Measurements from ENCODE around the gene CD300LF.

CD300LF gene

DNA sequence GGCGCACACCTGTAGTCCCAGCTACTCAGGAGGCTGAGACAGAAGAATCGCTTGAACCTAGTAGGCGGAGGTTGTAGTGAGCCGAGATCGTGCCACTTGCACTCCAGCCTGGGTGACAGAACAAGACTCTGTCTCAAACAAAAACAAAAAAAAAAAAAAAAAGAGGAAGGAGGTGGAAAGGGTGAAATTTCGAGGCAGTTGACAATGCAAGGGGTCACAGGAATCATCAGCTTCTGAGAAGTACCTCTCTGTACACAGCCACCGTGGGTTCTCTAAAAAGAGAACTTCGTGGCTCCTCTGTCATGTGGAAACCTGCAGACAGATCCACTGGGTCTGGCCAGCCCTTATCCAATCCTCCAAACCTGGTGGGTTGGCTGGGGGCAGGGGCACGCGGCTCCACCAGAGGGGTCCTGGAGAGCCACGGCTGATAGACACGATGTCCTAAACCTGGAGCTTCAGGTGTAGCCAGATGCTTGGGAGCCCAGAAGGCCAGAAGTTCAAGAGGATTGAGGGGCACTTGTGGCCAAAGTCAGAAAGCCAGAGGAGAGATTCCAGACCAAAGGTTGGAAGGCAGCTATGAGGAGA lies 540 bp upstream of the CD300LF start:
- TF ChIP-seq, protein P1, sequence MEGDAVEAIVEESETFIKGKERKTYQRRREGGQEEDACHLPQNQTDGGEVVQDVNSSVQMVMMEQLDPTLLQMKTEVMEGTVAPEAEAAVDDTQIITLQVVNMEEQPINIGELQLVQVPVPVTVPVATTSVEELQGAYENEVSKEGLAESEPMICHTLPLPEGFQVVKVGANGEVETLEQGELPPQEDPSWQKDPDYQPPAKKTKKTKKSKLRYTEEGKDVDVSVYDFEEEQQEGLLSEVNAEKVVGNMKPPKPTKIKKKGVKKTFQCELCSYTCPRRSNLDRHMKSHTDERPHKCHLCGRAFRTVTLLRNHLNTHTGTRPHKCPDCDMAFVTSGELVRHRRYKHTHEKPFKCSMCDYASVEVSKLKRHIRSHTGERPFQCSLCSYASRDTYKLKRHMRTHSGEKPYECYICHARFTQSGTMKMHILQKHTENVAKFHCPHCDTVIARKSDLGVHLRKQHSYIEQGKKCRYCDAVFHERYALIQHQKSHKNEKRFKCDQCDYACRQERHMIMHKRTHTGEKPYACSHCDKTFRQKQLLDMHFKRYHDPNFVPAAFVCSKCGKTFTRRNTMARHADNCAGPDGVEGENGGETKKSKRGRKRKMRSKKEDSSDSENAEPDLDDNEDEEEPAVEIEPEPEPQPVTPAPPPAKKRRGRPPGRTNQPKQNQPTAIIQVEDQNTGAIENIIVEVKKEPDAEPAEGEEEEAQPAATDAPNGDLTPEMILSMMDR (IDR thresholded peaks at IDR 0.05; ENCODE audit: borderline replicate concordance, extremely low read depth, low read length, poor library complexity, severe bottlenecking), result no peak
- no peak for TF ChIP-seq EZH2 (IDR thresholded peaks at IDR 0.05; ENCODE audit: borderline replicate concordance, low read depth, low read length, severe bottlenecking)
- peaks cover 16% of the 10 kb centered on the region for H3K27me3 ChIP-seq (ENCODE audit: insufficient read depth, low read length, poor library complexity)
- no peak for DNase-seq

DNA sequence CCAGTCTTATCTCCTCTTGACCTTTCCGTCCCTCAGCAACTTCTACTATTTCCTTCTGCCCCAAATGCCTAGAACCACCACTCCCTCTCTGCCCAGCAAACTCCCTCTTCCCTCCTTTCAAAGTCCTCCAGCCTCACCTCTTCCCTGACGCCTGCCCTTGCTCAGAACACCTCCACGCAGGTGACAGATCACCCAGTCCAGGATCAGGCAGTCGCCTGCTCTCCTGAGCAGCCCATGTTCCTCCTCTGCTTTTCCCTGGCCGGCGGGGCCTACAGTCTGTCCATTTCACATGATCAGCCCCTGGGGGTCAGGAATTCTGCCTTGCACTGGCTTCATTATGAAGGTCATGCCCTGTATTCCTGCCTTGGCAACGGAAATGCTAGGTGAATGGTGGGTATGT lies 422 bp downstream of the CD300LF start:
- no peak for DNase-seq
- no peak overlapping the region for H3K27ac ChIP-seq (ENCODE audit: low read length)
- no peak overlapping the region for H3K4me3 ChIP-seq (ENCODE audit: low read depth in 1 of 2, low read length in 2 of 2)
- no peak overlapping the region for H3K4me2 ChIP-seq (ENCODE audit: insufficient read depth, low read length)
- H3K4me1 ChIP-seq (ENCODE audit: insufficient read depth, low read length), result no peaks in the 10 kb centered on the region
- no peaks in the 10 kb centered on the region for H3K79me2 ChIP-seq (ENCODE audit: insufficient read depth, low read length)
- H3K27me3 ChIP-seq (ENCODE audit: insufficient read depth, low read length, poor library complexity), result peaks cover 16% of the 10 kb centered on the region
- no peak for TF ChIP-seq EZH2 (IDR thresholded peaks at IDR 0.05; ENCODE audit: borderline replicate concordance, low read depth, low read length, severe bottlenecking)
- TF ChIP-seq, protein P1 (IDR thresholded peaks at IDR 0.05; ENCODE audit: borderline replicate concordance, extremely low read depth, low read length, poor library complexity, severe bottlenecking), result no peak
- no peaks in the 10 kb centered on the region for H4K20me1 ChIP-seq (ENCODE audit: insufficient read depth, low read length)
- H3K9me3 ChIP-seq (ENCODE audit: insufficient read depth, low read length, severe bottlenecking), result no peaks in the 10 kb centered on the region
- ATAC-seq (ENCODE audit: insufficient read depth, low read depth), result no peak
- H3K9ac ChIP-seq (ENCODE audit: low read depth, low read length), result no peak overlapping the region
- no peak overlapping the region for H2AFZ ChIP-seq (ENCODE audit: low read depth, low read length)
- no peaks in the 10 kb centered on the region for H3K36me3 ChIP-seq (ENCODE audit: insufficient read depth, low read length)

More for the DNA sequence above, 540 bp upstream of the CD300LF start:
- no peak for ATAC-seq (ENCODE audit: insufficient read depth, low read depth)
- H3K27ac ChIP-seq (ENCODE audit: low read length), result no peak overlapping the region
- H4K20me1 ChIP-seq (ENCODE audit: insufficient read depth, low read length), result no peaks in the 10 kb centered on the region
- H3K36me3 ChIP-seq (ENCODE audit: insufficient read depth, low read length), result no peaks in the 10 kb centered on the region
- H3K4me1 ChIP-seq (ENCODE audit: insufficient read depth, low read length), result no peaks in the 10 kb centered on the region
- H3K4me3 ChIP-seq (ENCODE audit: low read depth in 1 of 2, low read length in 2 of 2), result no peak overlapping the region
- H3K79me2 ChIP-seq (ENCODE audit: insufficient read depth, low read length), result no peaks in the 10 kb centered on the region
- H3K9me3 ChIP-seq (ENCODE audit: insufficient read depth, low read length, severe bottlenecking), result no peaks in the 10 kb centered on the region
- no peak overlapping the region for H2AFZ ChIP-seq (ENCODE audit: low read depth, low read length)
- H3K4me2 ChIP-seq (ENCODE audit: insufficient read depth, low read length), result no peak overlapping the region
- H3K9ac ChIP-seq (ENCODE audit: low read depth, low read length), result no peak overlapping the region

DNA sequence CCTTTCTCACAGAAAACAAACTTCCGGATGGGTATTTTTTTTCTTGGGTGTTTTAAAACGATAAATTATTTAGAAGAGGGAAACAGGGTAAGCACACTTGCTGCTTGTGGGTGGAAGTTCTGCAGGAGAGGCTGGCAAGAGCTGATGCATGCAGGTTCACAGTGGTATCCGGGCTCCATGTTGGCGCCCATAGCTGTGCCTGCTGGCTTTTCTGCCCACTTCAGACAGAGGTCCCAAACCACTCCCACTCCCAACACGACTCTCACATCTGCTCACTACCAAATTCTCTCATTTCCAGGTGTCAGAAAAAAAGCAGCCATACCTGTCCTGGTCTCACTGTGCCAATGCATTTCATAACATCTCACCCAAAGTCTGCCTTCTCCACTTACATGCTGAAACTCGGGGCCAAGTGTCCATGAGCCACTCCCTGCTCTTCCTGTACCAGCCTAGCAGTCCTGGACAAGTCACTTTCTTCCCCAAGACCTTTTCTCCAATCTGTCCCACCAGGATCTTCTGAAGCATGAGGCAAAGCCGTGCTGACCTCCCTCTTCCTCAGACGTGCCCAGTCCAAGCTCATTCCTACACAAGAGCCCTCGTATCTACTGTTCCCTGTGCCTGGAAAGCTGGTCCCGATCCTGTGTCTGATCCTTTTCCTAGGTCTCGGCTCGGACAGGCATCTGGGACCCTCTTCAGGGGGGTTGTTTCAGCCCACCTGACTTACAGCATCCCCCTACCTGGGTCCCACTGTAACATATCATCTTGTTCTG lies 1.5 kb downstream of the CD300LF start:
- ATAC-seq (ENCODE audit: insufficient read depth, low read depth) (no peak), DNase-seq (no peak)
- H3K4me1 ChIP-seq (ENCODE audit: insufficient read depth, low read length), result no peaks in the 10 kb centered on the region
- H3K36me3 ChIP-seq (ENCODE audit: insufficient read depth, low read length), result no peaks in the 10 kb centered on the region
- no peak overlapping the region for H3K9ac ChIP-seq (ENCODE audit: low read depth, low read length)
- no peaks in the 10 kb centered on the region for H3K9me3 ChIP-seq (ENCODE audit: insufficient read depth, low read length, severe bottlenecking)
- H4K20me1 ChIP-seq (ENCODE audit: insufficient read depth, low read length), result no peaks in the 10 kb centered on the region
- no peak overlapping the region for H3K27ac ChIP-seq (ENCODE audit: low read length)
- H3K79me2 ChIP-seq (ENCODE audit: insufficient read depth, low read length), result no peaks in the 10 kb centered on the region
- no peak overlapping the region for H3K4me2 ChIP-seq (ENCODE audit: insufficient read depth, low read length)
- H3K4me3 ChIP-seq (ENCODE audit: low read depth in 1 of 2, low read length in 2 of 2), result no peak overlapping the region
- no peak overlapping the region for H2AFZ ChIP-seq (ENCODE audit: low read depth, low read length)
- H3K27me3 ChIP-seq (ENCODE audit: insufficient read depth, low read length, poor library complexity), result peaks cover 16% of the 10 kb centered on the region
- TF ChIP-seq, protein P1 (IDR thresholded peaks at IDR 0.05; ENCODE audit: borderline replicate concordance, extremely low read depth, low read length, poor library complexity, severe bottlenecking), result no peak
- TF ChIP-seq EZH2 (IDR thresholded peaks at IDR 0.05; ENCODE audit: borderline replicate concordance, low read depth, low read length, severe bottlenecking), result no peak
